Measurements from ENCODE around the gene BTBD10. TPM values are rescaled to one million over a fixed set of nuclear protein-coding genes. Genes with fewer than 3 reads are reported as not detected.
A peak's percentile ranks its signal among the peaks of the same experiment; 100 is the strongest.

Gene BTBD10
- total and polyA plus RNA-seq, 5 donors from 2014 or later, result 12.9 to 18.9 (median 13.5) TPM

DNA sequence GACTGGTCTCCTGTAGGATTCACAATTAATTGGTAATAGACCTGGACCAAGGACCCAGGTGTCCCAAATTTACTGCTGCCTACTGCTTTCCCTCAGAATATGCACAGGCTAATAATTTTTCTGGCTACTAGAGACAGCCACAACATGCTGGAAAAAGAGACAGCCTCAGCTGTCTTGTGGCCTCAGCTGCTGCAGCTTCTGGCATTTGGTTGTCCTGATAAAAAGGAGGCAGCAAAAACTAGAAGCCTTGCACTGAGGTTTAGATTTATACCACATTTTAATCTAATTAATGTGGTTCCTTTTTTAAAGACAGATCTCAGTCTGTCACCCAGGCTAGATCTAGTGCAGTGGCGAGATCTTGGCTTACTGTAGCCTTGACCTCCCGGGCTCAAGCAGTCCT lies 89.8 kb downstream of the BTBD10 start:
- no peak for DNase-seq
- H3K9me3 ChIP-seq (ENCODE audit: control insufficient read depth in 2 of 2, low read length in 2 of 2), result no peaks in the 10 kb centered on the region
- Mint-ChIP-seq H3K4me1 (peaks cover 0 to 4% (median 2%) of the 10 kb centered on the region in 4 donors), H3K36me3 (peaks cover 27% of the 10 kb centered on the region), H3K27ac (peak overlapping the region in 1 of 3 donors; percentile 22), H3K27me3 (no peaks in the 10 kb centered on the region), H3K9me3 (no peaks in the 10 kb centered on the region), H3K4me3 (peak overlapping the region in 1 of 4 donors; percentile 13)
- no peak for ATAC-seq (ENCODE audit: low read depth in 2 of 2)
- H3K27me3 ChIP-seq (ENCODE audit: control insufficient read depth, insufficient read depth, low read length), result no peaks in the 10 kb centered on the region
- no peak overlapping the region for H3K27ac ChIP-seq (ENCODE audit: insufficient read depth, low read length, poor library complexity, severe bottlenecking)
- H3K4me3 ChIP-seq (ENCODE audit: low read depth, low read length), result no peak overlapping the region
- H3K4me1 ChIP-seq (ENCODE audit: control insufficient read depth, insufficient read depth, low read length, poor library complexity, severe bottlenecking), result no peaks in the 10 kb centered on the region
- peaks cover 99% of the 10 kb centered on the region for H3K36me3 ChIP-seq (ENCODE audit: control insufficient read depth, insufficient read depth, low read length)

DNA sequence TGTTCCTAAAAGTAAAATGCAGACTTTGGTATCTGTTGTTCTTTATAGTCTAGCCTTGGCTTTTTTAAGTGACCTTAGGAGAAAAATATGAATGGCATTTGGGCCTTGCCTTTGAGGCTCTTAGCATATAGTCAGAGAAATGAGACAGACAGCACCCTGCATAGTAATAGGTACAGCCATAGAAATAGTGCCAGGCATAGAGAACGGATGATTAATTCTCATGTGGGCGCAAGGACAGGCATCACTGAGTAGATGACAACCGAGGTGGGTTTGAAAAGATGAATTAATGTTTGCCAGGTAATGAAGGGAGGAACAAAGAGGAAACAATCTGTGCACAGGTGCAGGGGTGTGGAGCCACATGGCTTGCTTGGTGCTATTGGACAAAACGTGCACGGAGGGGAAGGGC lies 95.0 kb downstream of the BTBD10 start:
- no peaks in the 10 kb centered on the region for H3K27me3 ChIP-seq (ENCODE audit: control insufficient read depth, insufficient read depth, low read length)
- H3K36me3 Mint-ChIP-seq, result peaks cover 15% of the 10 kb centered on the region
- no peaks in the 10 kb centered on the region for H3K9me3 Mint-ChIP-seq
- no peaks in the 10 kb centered on the region for H3K4me1 ChIP-seq (ENCODE audit: control insufficient read depth, insufficient read depth, low read length, poor library complexity, severe bottlenecking)
- no peak overlapping the region for H3K4me3 ChIP-seq (ENCODE audit: low read depth, low read length)
- peak overlapping the region in 1 of 4 donors; percentile 68 for H3K4me3 Mint-ChIP-seq
- peak overlapping the region in 1 of 3 donors; percentile 21 for H3K27ac Mint-ChIP-seq
- no peaks in the 10 kb centered on the region for H3K9me3 ChIP-seq (ENCODE audit: control insufficient read depth in 2 of 2, low read length in 2 of 2)
- no peak for DNase-seq
- no peaks in the 10 kb centered on the region for H3K27me3 Mint-ChIP-seq
- no peaks in the 10 kb centered on the region for H3K4me1 Mint-ChIP-seq
- H3K36me3 ChIP-seq (ENCODE audit: control insufficient read depth, insufficient read depth, low read length), result peaks cover 99% of the 10 kb centered on the region
- no peak overlapping the region for H3K27ac ChIP-seq (ENCODE audit: insufficient read depth, low read length, poor library complexity, severe bottlenecking)
- no peak for ATAC-seq (ENCODE audit: low read depth in 2 of 2)

DNA sequence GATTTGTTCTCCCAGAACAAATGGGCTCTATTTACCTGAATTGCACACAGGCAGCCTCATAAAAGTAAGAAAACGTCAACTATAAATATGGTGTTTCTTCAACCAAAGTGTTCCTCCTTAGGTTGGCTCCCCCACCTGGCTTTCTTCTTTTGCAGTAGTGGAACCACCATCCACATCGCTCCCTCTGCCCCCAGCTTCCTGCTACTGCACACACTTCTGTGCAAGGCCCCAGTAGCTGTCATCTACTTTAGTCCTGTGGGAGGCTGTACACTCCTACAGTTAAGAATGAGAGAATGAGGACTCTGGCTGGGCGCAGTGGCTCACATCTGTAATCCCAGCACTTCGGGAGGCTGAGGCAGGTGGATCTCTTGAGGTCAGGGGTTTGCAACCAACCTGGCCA lies 95.9 kb downstream of the BTBD10 start:
- Mint-ChIP-seq H3K36me3 (peaks cover 17% of the 10 kb centered on the region), H3K27me3 (no peaks in the 10 kb centered on the region), H3K9me3 (no peaks in the 10 kb centered on the region), H3K4me3 (no peak overlapping the region), H3K4me1 (no peaks in the 10 kb centered on the region), H3K27ac (no peak overlapping the region)
- DNase-seq, result no peak
- H3K27ac ChIP-seq (ENCODE audit: insufficient read depth, low read length, poor library complexity, severe bottlenecking), result no peak overlapping the region
- H3K4me1 ChIP-seq (ENCODE audit: control insufficient read depth, insufficient read depth, low read length, poor library complexity, severe bottlenecking), result no peaks in the 10 kb centered on the region
- no peak overlapping the region for H3K4me3 ChIP-seq (ENCODE audit: low read depth, low read length)
- peaks cover 97% of the 10 kb centered on the region for H3K36me3 ChIP-seq (ENCODE audit: control insufficient read depth, insufficient read depth, low read length)
- no peaks in the 10 kb centered on the region for H3K27me3 ChIP-seq (ENCODE audit: control insufficient read depth, insufficient read depth, low read length)
- ATAC-seq (ENCODE audit: low read depth in 2 of 2), result no peak
- no peaks in the 10 kb centered on the region for H3K9me3 ChIP-seq (ENCODE audit: control insufficient read depth in 2 of 2, low read length in 2 of 2)

DNA sequence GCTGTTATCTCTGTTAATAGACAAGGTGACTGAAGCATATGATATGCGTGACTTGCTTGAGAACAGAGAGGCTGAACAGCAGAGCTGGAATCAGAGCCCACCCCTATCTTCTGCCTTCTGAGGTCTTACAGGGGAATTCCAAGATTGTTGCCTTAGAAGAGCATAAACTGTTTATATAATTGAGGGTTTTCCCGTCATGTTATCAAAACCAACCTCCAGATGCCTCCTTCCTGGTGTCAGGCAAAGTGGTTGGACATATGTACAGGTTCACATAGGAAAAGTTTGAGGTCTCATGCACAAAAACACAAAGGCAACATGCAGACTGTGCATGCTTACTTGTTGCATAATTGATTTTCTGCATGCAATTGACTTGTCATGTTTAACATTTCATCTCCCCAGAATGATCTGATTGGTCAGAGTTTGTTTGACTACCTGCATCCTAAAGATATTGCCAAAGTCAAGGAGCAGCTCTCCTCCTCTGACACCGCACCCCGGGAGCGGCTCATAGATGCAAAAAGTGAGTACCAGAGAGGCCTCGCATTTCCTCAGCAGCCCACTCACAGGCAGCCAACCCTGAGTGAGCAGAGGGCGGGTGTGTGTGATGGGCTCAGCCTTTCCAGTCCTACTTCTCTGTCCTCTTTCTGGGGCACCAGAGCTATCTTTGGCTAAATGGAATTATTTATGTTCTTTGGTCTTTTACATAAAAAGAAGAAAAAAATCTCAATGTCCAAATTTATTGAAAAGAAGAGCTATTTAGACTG lies 96.6 kb downstream of the BTBD10 start:
- no peaks in the 10 kb centered on the region for H3K4me1 ChIP-seq (ENCODE audit: control insufficient read depth, insufficient read depth, low read length, poor library complexity, severe bottlenecking)
- Mint-ChIP-seq H3K4me1 (no peaks in the 10 kb centered on the region), H3K27ac (peak overlapping the region in 1 of 3 donors; percentile 26), H3K4me3 (no peak overlapping the region), H3K27me3 (no peaks in the 10 kb centered on the region), H3K36me3 (peaks cover 19% of the 10 kb centered on the region), H3K9me3 (no peaks in the 10 kb centered on the region)
- no peak overlapping the region for H3K4me3 ChIP-seq (ENCODE audit: low read depth, low read length)
- no peaks in the 10 kb centered on the region for H3K27me3 ChIP-seq (ENCODE audit: control insufficient read depth, insufficient read depth, low read length)
- H3K27ac ChIP-seq (ENCODE audit: insufficient read depth, low read length, poor library complexity, severe bottlenecking), result no peak overlapping the region
- DNase-seq (no peak), ATAC-seq (ENCODE audit: low read depth in 2 of 2) (no peak)
- peaks cover 97% of the 10 kb centered on the region for H3K36me3 ChIP-seq (ENCODE audit: control insufficient read depth, insufficient read depth, low read length)
- H3K9me3 ChIP-seq (ENCODE audit: control insufficient read depth in 2 of 2, low read length in 2 of 2), result no peaks in the 10 kb centered on the region

DNA sequence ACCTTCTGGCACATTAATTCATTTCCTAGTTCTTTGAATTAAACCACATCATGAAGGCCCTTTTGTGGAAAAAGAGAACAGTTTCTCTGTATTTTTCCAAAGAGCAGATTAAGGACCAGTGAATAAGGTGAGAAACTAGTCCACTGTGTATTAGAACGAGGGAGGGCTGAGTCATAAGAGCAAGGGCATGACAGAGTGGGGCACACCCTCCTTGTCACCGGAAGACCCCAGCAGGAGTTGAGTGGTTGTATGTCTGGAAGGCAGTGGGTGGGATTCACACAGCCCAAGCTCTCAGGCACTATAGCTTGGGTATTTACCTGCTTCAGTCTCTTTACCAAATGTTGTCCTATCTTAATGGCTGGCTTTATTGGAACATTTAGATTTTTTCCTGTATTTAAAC lies 98.6 kb downstream of the BTBD10 start:
- no peak overlapping the region for H3K27ac Mint-ChIP-seq
- no peaks in the 10 kb centered on the region for H3K9me3 ChIP-seq (ENCODE audit: control insufficient read depth in 2 of 2, low read length in 2 of 2)
- no peak overlapping the region for H3K27ac ChIP-seq (ENCODE audit: insufficient read depth, low read length, poor library complexity, severe bottlenecking)
- H3K4me3 ChIP-seq (ENCODE audit: low read depth, low read length), result no peak overlapping the region
- H3K27me3 ChIP-seq (ENCODE audit: control insufficient read depth, insufficient read depth, low read length), result no peaks in the 10 kb centered on the region
- no peaks in the 10 kb centered on the region for H3K27me3 Mint-ChIP-seq
- H3K9me3 Mint-ChIP-seq, result no peaks in the 10 kb centered on the region
- ATAC-seq (ENCODE audit: low read depth in 2 of 2), result no peak
- no peak for DNase-seq
- peaks cover 0 to 2% (median 0%) of the 10 kb centered on the region in 4 donors for H3K4me1 Mint-ChIP-seq
- peaks cover 38% of the 10 kb centered on the region for H3K36me3 Mint-ChIP-seq
- H3K4me3 Mint-ChIP-seq, result no peak overlapping the region
- no peaks in the 10 kb centered on the region for H3K4me1 ChIP-seq (ENCODE audit: control insufficient read depth, insufficient read depth, low read length, poor library complexity, severe bottlenecking)
- H3K36me3 ChIP-seq (ENCODE audit: control insufficient read depth, insufficient read depth, low read length), result peaks cover 98% of the 10 kb centered on the region

DNA sequence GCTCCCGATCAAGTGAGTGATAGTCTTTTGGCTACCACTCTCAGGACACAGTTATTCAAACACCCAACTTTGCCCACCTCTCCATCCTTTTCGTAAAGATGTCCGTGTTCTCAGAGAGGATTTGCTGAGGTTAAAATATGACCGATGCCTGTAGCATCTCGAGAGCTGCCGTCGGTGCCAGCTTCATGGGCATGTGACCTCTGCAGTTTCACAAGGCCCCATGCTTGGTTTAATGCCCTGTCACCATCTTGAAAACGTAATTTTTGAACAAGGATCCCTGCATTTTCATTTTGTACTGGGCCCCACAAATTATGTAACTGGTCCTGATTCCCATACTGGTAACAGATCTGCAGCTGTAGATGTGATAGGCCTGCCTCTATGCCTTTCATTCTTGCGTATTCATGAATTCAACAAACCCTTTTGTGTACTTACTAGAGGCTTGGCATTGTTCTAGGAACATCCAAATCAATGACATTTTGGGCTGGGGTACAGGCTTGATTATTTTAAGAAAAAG lies 100.4 kb downstream of the BTBD10 start:
- H3K4me3 Mint-ChIP-seq, result no peak overlapping the region
- Histone ChIP-seq H3K27ac (ENCODE audit: insufficient read depth, low read length, poor library complexity, severe bottlenecking) (no peak overlapping the region), H3K36me3 (ENCODE audit: control insufficient read depth, insufficient read depth, low read length) (peaks cover 98% of the 10 kb centered on the region), H3K4me3 (ENCODE audit: low read depth, low read length) (no peak overlapping the region), H3K9me3 (ENCODE audit: control insufficient read depth in 2 of 2, low read length in 2 of 2) (no peaks in the 10 kb centered on the region), H3K27me3 (ENCODE audit: control insufficient read depth, insufficient read depth, low read length) (no peaks in the 10 kb centered on the region), H3K4me1 (ENCODE audit: control insufficient read depth, insufficient read depth, low read length, poor library complexity, severe bottlenecking) (no peaks in the 10 kb centered on the region)
- DNase-seq (no peak), ATAC-seq (ENCODE audit: low read depth in 2 of 2) (no peak)
- peaks cover 46% of the 10 kb centered on the region for H3K36me3 Mint-ChIP-seq
- no peaks in the 10 kb centered on the region for H3K27me3 Mint-ChIP-seq
- no peak overlapping the region for H3K27ac Mint-ChIP-seq
- H3K9me3 Mint-ChIP-seq, result no peaks in the 10 kb centered on the region
- H3K4me1 Mint-ChIP-seq, result peaks cover 0 to 2% (median 0%) of the 10 kb centered on the region in 4 donors

DNA sequence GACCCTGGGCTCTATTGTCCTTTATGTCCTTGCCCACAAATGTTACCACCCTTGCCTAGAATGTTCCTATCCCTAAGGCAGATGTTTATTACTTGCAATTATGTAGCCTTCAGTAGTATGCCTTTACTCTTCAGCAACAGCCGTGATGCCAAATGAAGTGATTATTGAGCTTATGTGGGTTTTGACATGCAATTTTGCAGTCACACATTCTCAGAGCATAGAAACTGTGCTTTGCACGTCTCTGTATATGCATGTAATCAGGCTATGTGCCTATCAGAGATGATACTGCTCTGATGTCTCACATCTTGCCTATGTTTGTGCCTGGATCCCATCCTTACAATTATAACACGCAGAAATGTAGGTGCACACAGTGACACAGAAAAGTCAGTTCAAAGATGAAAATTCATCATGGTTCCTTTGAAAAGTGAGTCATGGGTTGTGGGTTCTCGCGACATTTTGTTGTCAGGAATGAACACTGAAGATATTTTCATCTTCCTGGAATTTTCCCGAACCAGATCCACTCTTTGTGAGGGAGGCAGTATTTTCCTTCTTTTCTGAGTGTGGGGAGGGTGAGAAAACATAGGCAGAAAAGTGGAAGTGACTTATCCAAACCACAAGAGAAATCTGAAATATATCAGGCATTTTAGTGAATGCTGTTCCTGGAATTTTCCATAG lies 104.3 kb downstream of the BTBD10 start:
- no peak overlapping the region for H3K27ac Mint-ChIP-seq
- peaks cover 0 to 2% (median 0%) of the 10 kb centered on the region in 4 donors for H3K4me1 Mint-ChIP-seq
- Histone ChIP-seq H3K9me3 (ENCODE audit: control insufficient read depth in 2 of 2, low read length in 2 of 2) (no peaks in the 10 kb centered on the region), H3K27ac (ENCODE audit: insufficient read depth, low read length, poor library complexity, severe bottlenecking) (no peak overlapping the region), H3K27me3 (ENCODE audit: control insufficient read depth, insufficient read depth, low read length) (no peaks in the 10 kb centered on the region), H3K36me3 (ENCODE audit: control insufficient read depth, insufficient read depth, low read length) (peaks cover 94% of the 10 kb centered on the region), H3K4me1 (ENCODE audit: control insufficient read depth, insufficient read depth, low read length, poor library complexity, severe bottlenecking) (no peaks in the 10 kb centered on the region), H3K4me3 (ENCODE audit: low read depth, low read length) (no peak overlapping the region)
- H3K4me3 Mint-ChIP-seq, result no peak overlapping the region
- H3K36me3 Mint-ChIP-seq, result peaks cover 52% of the 10 kb centered on the region
- ATAC-seq (ENCODE audit: low read depth in 2 of 2) (no peak), DNase-seq (no peak)
- no peaks in the 10 kb centered on the region for H3K27me3 Mint-ChIP-seq
- no peaks in the 10 kb centered on the region for H3K9me3 Mint-ChIP-seq

Measured in CD4-positive, CD25-positive, alpha-beta regulatory T cell (primary cell).